AG04450 (cell line): ENCODE results near the gene BTBD9. TPM values are rescaled to one million over a fixed set of nuclear protein-coding genes. Genes with fewer than 3 reads are reported as not detected.

Experiments
- CTCF ChIA-PET: fragments of 300-600, 350-600 bp; formaldehyde crosslinking; extraction: SDS; loops from one replicate; lab custom pipeline; 2022; ENCODE audit warnings: antibody characterized with exemption, inconsistent platforms; lab: Charles Lee
- POLR2A ChIA-PET: fragments of 350-600 bp; formaldehyde crosslinking; extraction: SDS; loops from one replicate; lab custom pipeline; 2021; ENCODE audit warnings: antibody characterized with exemption, inconsistent platforms; lab: Yijun Ruan, JAX
- DNase-seq: peaks from one replicate; pipeline ENCODE4 v3.0.0-alpha.2; 2011; ENCODE audit warnings: low read depth, low spot score
- H3K27ac ChIP-seq: one replicate; pipeline ENCODE4 v1.5.1; 2012; ENCODE audit warnings: low read depth, low read length, control low read depth
- H3K27me3 ChIP-seq: one replicate; pipeline ENCODE4 v1.6.0; 2012; ENCODE audit warnings: low read length; ENCODE audit not compliant: control insufficient read depth, insufficient read depth
- H3K4me3 ChIP-seq: 2 replicates; pipeline ENCODE4 v1.5.1; 2011; ENCODE audit warnings: mild to moderate bottlenecking, low read depth, low read length, control low read depth
- H3K9me3 ChIP-seq: 2 replicates; pipeline ENCODE4 v1.5.1; 2012; ENCODE audit warnings: low read length; ENCODE audit not compliant: control insufficient read depth, insufficient read depth
- CTCF ChIP-seq: IDR thresholded peaks from 2 replicates; pipeline ENCODE4 v1.5.1; 2011; ENCODE audit warnings: low read depth, low read length, control low read depth, inconsistent platforms
- polyA plus RNA-seq: library from polyadenylated mRNA; depleted of rRNA; stranded (reverse); fragments of >200 nt; gene quantifications from 2 replicates; pipeline ENCODE4 v1.2.3, GENCODE V29; 2011

The BTBD9 gene
- polyA plus RNA-seq, 1 experiment: 7.2 TPM

- peaks cover 6% of the 10 kb centered on the region; the same call in 1 of the 2 replicates for H3K9me3 ChIP-seq
- TF ChIP-seq CTCF: no peak
- no peaks in the 10 kb centered on the region for H3K27me3 ChIP-seq
- CTCF ChIA-PET: no interaction called here
- POLR2A ChIA-PET: no interaction called here
- DNase-seq: no peak
- no peak overlapping the region for H3K27ac ChIP-seq
- H3K4me3 ChIP-seq: no peak overlapping the region
Observed at GRCh38 chr6:38162493-38163185, 477.1 kb downstream of the BTBD9 start.

- H3K27me3 ChIP-seq: no peaks in the 10 kb centered on the region
- TF ChIP-seq CTCF: no peak
- ChIA-PET CTCF (no interaction called here), POLR2A (no interaction called here)
- no peak for DNase-seq
- no peak overlapping the region for H3K4me3 ChIP-seq
- peaks cover 6% of the 10 kb centered on the region; the same call in 1 of the 2 replicates for H3K9me3 ChIP-seq
- H3K27ac ChIP-seq: no peak overlapping the region
Observed at GRCh38 chr6:38161754-38162492, 477.8 kb downstream of the BTBD9 start.

GRCh38 chr6:38161331-38161730 lies 478.4 kb downstream of the BTBD9 start:
- H3K27me3 ChIP-seq: no peaks in the 10 kb centered on the region
- CTCF ChIA-PET: no interaction called here
- H3K27ac ChIP-seq: no peak overlapping the region
- H3K9me3 ChIP-seq: peaks cover 6% of the 10 kb centered on the region; the same call in 1 of the 2 replicates
- DNase-seq: no peak
- no peak for TF ChIP-seq CTCF
- H3K4me3 ChIP-seq: no peak overlapping the region
- POLR2A ChIA-PET: no interaction called here

- ChIA-PET CTCF (no interaction called here), POLR2A (no interaction called here)
- peaks cover 6% of the 10 kb centered on the region; the same call in 1 of the 2 replicates for H3K9me3 ChIP-seq
- DNase-seq: no peak
- TF ChIP-seq CTCF: no peak
- no peak overlapping the region for H3K4me3 ChIP-seq
- no peaks in the 10 kb centered on the region for H3K27me3 ChIP-seq
- no peak overlapping the region for H3K27ac ChIP-seq
Observed at GRCh38 chr6:38160831-38161230, 478.9 kb downstream of the BTBD9 start.

- Histone ChIP-seq H3K27me3 (no peaks in the 10 kb centered on the region), H3K4me3 (no peak overlapping the region), H3K27ac (no peak overlapping the region), H3K9me3 (peaks cover 6% of the 10 kb centered on the region; the same call in 1 of the 2 replicates)
- ChIA-PET CTCF (no interaction called here), POLR2A (no interaction called here)
- no peak for TF ChIP-seq CTCF
- DNase-seq: no peak
Observed at GRCh38 chr6:38159596-38159995, 480.1 kb downstream of the BTBD9 start.
